CD1c-positive myeloid dendritic cell (primary cell): ENCODE measurements around the gene TANGO2.
"Not testable (repeated sequence)": the region's sequence is repeated elsewhere in the genome, so short reads cannot be mapped to it uniquely, and the experiment has no call there.

Source experiments
- DNase-seq: peaks from one replicate; pipeline ENCODE4 v3.0.0-alpha.2; 2016; ENCODE audit errors: extremely low spot score

Gene TANGO2

DNA sequence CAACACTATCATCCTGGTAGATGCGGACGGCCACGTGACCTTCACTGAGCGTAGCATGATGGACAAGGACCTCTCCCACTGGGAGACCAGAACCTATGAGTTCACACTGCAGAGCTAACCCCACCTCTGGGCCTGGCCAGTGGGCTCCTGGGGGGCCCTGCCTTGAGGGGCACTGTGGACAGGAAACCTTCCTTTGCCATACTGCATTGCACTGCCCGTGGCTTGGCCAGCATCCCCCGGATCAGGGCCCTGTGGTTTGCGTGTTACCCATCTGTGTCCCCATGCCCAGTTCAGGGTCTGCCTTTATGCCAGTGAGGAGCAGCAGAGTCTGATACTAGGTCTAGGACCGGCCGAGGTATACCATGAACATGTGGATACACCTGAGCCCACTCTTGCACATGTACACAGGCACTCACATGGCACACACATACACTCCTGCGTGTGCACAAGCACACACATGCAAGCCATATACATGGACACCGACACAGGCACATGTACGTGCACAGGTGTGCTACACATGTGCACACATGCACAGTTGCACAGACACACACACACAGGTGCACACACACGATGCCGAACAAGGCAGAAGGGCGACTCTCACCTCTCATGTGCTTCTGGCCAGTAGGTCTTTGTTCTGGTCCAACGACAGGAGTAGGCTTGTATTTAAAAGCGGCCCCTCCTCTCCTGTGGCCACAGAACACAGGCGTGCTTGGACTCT is 43.8 kb downstream of the TANGO2 start:
- no peak for DNase-seq

DNA sequence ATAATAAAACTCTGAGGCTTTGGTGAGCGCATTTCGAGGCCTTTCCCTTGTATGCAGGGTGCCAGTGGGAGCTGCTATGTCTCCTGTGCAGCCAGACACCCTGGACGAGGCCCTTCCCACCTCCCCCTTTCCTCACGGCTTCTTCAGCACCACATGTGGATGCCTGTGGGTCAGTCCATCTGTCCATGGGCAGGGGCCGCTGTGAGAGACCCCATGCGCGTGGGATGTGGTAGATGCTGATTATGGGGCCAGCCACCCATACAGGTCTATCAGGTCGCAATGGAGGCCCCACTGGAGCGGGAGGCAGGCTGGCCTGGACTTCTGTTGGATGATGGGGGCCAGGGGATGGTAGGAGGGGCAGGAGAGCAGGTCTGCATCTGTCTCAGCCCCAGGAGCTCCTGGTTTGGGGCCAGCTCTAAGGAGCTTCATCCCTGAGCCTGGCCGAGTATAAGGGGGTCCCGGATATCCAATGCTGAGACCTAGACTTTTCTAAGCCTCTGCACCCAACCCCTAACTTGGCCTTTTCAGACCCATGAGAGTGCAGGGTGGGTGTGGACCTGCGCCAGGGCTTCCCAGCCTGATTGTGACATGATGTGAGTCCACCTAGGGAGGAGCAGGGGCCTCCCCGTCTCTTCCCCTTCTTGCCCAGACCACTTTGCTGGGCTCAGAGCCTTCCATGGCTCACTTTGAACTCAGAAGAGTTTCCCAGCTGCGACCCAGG is 45.1 kb downstream of the TANGO2 start:
- no peak for DNase-seq

- DNase-seq: no peak
These were observed 45.9 kb downstream of the TANGO2 start for GRCh38 chr22:20066617-20067383.

DNA sequence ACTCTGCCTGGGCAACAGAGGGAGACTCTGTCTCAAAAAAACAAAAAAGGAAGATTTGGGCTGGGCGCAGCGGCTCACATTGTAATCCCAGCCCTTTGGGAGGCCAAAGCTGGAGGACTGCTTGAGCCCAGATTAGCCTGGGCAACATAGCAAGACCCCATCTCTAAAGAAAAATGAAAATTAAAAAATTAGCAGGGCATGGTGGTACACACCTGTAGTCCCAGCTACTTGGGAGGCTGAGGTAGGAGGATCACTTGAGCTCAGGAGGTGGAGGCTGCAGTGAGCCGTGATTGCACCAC is 46.4 kb downstream of the TANGO2 start:
- not testable (repeated sequence) for DNase-seq

- no peak for DNase-seq
These were observed 47.7 kb downstream of the TANGO2 start for GRCh38 chr22:20068640-20069039.

GRCh38 chr22:20069331-20070042 is 48.6 kb downstream of the TANGO2 start:
- no peak for DNase-seq

DNA sequence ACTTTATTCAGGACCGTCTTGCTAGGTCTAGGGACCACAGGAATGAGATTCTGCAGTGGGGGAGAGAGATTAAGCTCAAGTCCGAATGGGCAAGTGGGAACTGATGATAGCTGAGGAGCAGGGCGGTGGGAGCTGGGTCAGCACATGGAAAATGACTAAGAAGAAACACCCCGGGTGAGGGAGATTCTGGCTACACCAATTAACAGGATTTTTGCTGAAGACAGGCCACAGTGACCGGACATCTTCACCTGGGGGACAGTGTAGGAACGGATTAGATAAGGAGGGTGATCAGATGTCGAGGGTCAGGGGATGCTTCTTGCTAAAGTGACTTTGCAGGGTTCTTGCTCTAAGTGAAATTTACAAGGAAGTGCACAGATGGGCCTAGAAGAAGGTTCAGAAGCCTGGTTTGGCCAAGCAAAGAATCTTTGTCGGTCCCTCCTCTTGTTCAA is 50.6 kb downstream of the TANGO2 start:
- no peak for DNase-seq

- no peak for DNase-seq
These were observed 55.8 kb downstream of the TANGO2 start for GRCh38 chr22:20076627-20077172.

DNA sequence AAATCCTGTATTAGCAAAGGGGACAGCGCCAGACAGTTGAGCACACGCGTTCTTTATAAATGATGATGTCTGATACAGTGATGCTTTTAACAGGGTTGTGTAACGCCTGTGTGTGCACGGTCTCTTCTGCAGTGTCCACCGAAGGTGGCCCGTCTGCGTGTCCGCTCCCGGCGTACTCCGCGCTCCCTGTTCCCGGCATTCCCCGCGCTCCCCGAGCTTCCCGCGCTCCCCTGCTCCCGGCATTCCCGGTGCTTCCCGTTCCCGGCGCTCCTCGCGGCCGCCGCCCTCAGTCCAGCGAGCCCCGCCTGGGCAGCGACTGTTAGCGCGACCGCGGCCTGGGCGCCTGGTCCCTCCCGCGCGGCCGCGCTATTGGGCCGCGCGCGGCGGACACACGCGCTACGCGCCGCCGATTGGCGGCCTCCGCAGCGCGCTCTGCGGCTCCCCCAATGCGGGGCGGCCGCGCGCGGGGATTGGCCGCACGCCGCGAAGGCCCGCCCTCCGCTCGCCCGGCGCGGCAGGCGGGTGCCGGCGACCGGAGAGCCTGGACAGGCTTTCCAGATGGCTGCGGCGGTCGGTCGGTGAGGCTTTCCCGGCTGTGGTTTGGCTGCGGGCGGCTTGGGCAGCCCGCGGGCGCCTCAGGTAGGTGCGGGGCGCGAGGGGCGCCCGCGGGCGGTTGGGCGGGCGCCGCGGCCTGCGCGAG is 59.0 kb downstream of the TANGO2 start, which contains the start of gene DGCR8:
DGCR8 (plus strand) TSS at position 497 of the 700 bp plus-strand sequence. CDS start 5,723 bp downstream, outside the sequence.
- peak; percentile 95 for DNase-seq

GRCh38 chr22:20080445-20080775 is 59.5 kb downstream of the TANGO2 start:
- peak; percentile 66 for DNase-seq

GRCh38 chr22:20080776-20081654 is 60.1 kb downstream of the TANGO2 start:
- DNase-seq: no peak

DNA sequence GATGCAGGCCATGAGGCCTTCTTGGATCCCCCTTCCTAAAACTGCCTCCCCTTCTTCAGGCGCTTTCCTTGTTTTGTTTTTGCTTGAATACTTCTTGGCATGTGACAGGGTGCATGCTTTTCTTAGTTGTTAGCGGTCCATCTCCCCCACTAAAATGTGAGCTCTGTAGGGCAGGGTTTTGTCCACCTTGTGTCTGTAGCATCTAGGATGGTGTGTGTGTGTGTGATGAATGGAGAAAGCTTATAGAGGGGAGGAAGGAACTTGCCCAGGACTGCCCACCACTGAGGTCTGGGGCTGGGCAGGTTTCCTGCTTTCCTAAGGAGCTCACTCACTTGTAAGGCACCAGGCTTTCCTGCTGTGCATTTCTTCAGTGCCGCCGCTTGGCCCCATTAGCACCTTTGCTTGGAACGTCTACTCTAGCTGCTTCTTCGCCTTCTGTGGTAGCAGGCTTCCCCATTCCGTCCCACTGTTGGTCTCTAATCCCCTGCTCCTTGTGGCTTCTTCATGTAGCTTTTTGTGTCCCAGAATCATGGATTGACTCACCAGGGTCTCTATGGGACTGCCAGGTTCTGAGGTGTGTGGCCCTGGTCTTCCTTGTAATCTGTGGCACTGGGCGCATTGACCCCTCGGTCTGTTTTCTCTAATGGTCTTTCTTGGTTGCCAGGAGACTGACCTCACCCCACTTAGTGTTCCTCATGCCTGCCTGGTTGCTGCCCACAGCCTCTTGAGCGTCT is 62.4 kb downstream of the TANGO2 start:
- no peak for DNase-seq

DNA sequence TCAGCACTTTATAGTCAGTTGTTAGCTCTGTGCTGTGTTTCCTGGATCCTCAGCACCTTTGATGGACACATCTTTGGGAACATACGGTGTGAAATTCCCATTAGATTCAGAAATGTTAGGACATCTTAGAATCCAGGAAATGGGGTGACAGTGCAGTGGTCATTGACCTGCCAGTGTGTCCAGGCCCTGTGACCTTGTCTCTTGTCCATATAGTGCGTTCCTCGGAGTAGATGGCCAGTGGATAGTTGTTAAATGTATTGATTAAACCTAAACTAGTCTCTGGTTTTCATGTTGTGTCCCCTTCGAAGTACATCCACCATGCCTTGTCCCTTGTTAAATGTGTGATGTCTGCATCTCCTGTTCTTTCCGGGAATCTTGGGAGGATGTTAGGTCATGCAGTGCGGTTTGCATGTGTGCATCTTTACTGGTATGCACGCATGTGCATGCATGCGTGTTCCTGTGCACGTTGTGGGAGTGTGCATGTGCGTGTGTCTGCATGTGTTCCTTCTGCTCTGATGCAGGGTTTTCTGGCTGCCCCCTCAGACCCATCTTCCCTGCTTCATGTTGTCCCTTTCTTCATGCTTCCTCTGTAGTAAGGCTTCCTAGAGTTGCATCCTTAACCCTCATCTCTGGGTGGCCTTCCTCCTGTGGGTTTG is 63.1 kb downstream of the TANGO2 start:
- DNase-seq: no peak

DNA sequence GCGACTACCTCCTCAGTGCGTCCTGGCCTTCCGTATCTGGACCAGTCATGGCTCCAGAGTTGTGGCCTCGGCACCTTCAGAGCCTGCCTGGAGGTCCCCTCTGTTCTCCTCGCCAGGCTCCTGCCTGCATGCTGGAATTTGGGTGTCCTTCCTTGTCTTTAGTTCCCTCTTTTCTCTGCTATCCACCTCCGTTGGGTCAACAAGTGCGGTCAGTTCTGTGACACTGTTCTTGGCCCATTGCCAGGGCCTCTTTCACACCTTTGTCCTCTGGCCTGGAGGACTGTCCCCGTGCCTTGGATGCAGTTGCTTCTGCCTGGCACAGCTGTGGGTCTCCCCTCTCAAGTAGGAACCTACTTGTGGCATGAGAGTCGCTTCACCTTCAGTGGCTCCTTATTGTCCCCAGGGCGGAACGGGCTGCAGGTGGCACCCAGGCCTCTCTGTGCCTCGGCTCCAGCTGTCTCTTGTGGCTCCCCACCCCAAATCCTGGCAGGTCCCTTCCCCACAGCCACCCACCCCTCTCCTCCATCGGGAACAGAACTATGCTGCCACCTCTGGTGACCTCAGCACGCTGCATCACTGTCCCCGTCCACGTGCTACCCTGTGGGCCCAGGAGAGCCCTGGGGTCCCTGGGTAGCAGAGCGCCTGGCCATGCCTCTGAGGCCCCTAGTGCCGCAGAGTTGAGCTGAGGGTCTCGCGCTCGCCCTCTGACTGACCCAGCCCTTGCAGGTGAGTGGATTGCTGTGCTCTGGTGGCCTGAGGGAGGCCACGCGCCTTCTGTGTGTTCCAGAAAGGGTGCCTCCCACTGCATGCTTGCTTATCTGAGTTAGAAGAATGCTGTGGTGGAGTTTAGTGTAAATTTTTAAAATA is 63.9 kb downstream of the TANGO2 start:
- no peak for DNase-seq

- DNase-seq: no peak
These were observed 64.7 kb downstream of the TANGO2 start for GRCh38 chr22:20085651-20086050.

GRCh38 chr22:20086101-20086599 is 65.2 kb downstream of the TANGO2 start:
- no peak for DNase-seq

DNA sequence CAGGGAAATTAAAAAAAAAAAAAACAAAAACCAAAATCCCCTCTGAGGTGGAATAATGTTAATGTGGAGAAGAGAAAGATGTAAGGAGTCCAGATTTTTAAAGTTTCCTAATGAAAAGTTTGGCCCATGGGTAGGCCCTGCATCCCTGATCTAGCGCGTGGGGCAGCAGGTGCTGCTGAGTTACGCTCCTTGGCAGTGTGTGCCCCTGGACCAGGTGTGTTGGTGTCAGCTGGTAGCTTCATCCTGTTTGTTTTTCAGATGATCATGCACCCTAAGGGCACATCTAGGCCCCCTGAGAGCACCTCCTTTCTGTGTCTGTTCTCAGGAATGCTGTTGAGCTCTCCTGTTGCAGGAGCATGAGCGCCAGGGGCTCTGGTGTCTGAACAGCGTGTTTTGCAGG is 65.9 kb downstream of the TANGO2 start:
- no peak for DNase-seq
